Hepatocyte (in vitro differentiated cells): Measurements from ENCODE around the gene GFY.

Experiments
- EZH2 ChIP-seq: fragments of 200-600 bp; sonication (generic); IDR thresholded peaks from 2 replicates; pipeline ENCODE4 v1.6.1; 2016; ENCODE audit warnings: antibody characterized with exemption, mild to moderate bottlenecking, borderline replicate concordance
- EZH2phosphoT487 ChIP-seq: fragments of 200-600 bp; sonication (generic); IDR thresholded peaks from one replicate; pipeline ENCODE4 v1.6.1; 2018; ENCODE audit warnings: antibody characterized with exemption, mild to moderate bottlenecking, low read depth, moderate library complexity; ENCODE audit not compliant: unreplicated experiment, severe bottlenecking
- TF ChIP-seq, protein P1 (sequence below): fragments of 200-600 bp; sonication (generic); IDR thresholded peaks from 2 replicates; pipeline ENCODE4 v1.5.1; 2016; ENCODE audit warnings: antibody characterized with exemption, mild to moderate bottlenecking; ENCODE audit not compliant: poor library complexity

DNA sequence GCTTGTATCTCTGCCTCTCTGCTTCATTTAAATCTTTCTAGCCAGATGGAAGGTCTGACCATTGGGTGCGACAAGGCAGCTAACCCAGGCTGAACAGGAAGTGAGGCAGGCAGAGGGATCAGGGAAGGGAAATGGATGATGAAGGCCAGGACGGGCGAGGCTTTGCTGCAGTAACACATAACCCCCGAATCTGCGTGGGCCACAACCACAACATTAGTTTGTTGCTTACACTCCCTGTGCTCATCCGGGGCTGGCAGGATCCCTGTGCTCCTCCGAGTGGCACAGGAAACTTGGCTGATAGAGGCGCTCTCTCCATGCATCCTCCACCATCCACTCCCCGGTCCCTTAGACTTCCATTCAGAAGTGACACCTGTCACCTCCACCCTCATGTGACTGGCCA is 47.7 kb downstream of the GFY start:
- TF ChIP-seq, protein P1, sequence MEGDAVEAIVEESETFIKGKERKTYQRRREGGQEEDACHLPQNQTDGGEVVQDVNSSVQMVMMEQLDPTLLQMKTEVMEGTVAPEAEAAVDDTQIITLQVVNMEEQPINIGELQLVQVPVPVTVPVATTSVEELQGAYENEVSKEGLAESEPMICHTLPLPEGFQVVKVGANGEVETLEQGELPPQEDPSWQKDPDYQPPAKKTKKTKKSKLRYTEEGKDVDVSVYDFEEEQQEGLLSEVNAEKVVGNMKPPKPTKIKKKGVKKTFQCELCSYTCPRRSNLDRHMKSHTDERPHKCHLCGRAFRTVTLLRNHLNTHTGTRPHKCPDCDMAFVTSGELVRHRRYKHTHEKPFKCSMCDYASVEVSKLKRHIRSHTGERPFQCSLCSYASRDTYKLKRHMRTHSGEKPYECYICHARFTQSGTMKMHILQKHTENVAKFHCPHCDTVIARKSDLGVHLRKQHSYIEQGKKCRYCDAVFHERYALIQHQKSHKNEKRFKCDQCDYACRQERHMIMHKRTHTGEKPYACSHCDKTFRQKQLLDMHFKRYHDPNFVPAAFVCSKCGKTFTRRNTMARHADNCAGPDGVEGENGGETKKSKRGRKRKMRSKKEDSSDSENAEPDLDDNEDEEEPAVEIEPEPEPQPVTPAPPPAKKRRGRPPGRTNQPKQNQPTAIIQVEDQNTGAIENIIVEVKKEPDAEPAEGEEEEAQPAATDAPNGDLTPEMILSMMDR: no peak
- TF ChIP-seq EZH2 (no peak), EZH2phosphoT487 (no peak)
